ENCODE measurements around the gene NOP53. TPM values are rescaled to one million over a fixed set of nuclear protein-coding genes. Genes with fewer than 3 reads are reported as not detected.

The NOP53 gene
- total and polyA plus RNA-seq, 2 of the 13 experiments (the other 11 are each of a cell fraction or from before 2014, with no cell fraction given) = 53.9 to 141 TPM

DNA sequence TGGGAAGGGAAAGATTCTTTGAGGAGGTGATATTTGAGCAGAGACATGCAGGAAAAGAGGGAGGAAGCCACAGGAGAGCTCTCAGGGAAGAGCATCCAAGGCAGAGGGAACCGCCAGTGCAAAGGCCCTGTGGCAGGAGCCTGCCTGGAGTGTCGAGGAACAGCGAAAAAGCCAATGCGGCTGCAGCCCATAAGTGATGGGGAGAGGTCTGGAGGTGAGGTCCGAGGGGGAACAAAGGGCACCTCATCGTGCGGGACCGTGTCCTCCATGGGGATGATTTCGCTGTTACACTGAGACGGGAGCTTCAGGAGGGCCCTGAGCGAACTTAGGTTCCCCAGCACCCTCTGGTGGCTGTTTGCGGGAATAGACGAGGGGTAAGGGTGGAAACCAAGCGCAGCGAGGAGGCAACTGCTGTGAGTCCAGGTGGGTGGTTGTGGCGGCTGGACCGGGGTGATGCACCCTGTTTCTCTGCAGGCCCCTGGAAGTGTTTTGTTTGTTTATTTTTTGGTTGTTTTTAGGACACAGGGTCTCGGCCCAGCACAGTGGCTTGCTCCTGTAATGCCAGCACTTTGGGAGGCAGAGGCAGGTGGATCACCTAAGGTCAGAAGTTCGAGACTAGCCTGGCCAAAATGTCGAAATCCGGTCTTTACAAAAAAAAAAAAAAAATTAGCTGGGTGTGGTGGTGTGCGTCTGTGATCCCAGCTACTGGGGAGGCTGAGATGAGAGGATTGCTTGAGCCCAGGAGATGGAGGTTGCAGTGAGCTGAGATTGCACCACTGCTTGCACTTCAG, 38.0 kb upstream of the NOP53 start (continued):
- TF ChIP-seq, protein P1, sequence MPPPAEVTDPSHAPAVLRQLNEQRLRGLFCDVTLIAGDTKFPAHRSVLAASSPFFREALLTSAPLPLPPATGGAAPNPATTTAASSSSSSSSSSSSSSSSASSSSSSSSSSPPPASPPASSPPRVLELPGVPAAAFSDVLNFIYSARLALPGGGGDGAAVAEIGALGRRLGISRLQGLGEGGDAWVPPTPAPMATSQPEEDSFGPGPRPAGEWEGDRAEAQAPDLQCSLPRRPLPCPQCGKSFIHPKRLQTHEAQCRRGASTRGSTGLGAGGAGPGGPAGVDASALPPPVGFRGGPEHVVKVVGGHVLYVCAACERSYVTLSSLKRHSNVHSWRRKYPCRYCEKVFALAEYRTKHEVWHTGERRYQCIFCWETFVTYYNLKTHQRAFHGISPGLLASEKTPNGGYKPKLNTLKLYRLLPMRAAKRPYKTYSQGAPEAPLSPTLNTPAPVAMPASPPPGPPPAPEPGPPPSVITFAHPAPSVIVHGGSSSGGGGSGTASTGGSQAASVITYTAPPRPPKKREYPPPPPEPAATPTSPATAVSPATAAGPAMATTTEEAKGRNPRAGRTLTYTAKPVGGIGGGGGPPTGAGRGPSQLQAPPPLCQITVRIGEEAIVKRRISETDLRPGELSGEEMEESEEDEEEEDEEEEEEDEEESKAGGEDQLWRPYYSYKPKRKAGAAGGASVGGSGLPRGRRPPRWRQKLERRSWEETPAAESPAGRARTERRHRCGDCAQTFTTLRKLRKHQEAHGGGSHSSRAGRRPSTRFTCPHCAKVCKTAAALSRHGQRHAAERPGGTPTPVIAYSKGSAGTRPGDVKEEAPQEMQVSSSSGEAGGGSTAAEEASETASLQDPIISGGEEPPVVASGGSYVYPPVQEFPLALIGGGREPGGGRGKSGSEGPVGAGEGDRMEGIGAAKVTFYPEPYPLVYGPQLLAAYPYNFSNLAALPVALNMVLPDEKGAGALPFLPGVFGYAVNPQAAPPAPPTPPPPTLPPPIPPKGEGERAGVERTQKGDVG (CRISPR knock-in tag; IDR thresholded peaks at IDR 0.05; ENCODE audit: borderline replicate concordance) = no peak
- TF ChIP-seq HNRNPLL (IDR thresholded peaks at IDR 0.05; ENCODE audit: low read depth, low read length, poor library complexity, severe bottlenecking) = peak; percentile 20
- TF ChIP-seq, protein P2, sequence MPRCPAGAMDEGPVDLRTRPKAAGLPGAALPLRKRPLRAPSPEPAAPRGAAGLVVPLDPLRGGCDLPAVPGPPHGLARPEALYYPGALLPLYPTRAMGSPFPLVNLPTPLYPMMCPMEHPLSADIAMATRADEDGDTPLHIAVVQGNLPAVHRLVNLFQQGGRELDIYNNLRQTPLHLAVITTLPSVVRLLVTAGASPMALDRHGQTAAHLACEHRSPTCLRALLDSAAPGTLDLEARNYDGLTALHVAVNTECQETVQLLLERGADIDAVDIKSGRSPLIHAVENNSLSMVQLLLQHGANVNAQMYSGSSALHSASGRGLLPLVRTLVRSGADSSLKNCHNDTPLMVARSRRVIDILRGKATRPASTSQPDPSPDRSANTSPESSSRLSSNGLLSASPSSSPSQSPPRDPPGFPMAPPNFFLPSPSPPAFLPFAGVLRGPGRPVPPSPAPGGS (CRISPR knock-in tag; IDR thresholded peaks at IDR 0.05) = no peak
- TF ChIP-seq HNF4A (CRISPR knock-in tag; IDR thresholded peaks at IDR 0.05) = 0 out of 2 replicates have a peak, but pooled peaks have one; percentile 10
- no peak for TF ChIP-seq SNAI1 (CRISPR knock-in tag; IDR thresholded peaks at IDR 0.05; ENCODE audit: borderline replicate concordance)
- TF ChIP-seq, protein P3, sequence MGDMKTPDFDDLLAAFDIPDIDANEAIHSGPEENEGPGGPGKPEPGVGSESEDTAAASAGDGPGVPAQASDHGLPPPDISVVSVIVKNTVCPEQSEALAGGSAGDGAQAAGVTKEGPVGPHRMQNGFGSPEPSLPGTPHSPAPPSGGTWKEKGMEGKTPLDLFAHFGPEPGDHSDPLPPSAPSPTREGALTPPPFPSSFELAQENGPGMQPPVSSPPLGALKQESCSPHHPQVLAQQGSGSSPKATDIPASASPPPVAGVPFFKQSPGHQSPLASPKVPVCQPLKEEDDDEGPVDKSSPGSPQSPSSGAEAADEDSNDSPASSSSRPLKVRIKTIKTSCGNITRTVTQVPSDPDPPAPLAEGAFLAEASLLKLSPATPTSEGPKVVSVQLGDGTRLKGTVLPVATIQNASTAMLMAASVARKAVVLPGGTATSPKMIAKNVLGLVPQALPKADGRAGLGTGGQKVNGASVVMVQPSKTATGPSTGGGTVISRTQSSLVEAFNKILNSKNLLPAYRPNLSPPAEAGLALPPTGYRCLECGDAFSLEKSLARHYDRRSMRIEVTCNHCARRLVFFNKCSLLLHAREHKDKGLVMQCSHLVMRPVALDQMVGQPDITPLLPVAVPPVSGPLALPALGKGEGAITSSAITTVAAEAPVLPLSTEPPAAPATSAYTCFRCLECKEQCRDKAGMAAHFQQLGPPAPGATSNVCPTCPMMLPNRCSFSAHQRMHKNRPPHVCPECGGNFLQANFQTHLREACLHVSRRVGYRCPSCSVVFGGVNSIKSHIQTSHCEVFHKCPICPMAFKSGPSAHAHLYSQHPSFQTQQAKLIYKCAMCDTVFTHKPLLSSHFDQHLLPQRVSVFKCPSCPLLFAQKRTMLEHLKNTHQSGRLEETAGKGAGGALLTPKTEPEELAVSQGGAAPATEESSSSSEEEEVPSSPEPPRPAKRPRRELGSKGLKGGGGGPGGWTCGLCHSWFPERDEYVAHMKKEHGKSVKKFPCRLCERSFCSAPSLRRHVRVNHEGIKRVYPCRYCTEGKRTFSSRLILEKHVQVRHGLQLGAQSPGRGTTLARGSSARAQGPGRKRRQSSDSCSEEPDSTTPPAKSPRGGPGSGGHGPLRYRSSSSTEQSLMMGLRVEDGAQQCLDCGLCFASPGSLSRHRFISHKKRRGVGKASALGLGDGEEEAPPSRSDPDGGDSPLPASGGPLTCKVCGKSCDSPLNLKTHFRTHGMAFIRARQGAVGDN (CRISPR knock-in tag; IDR thresholded peaks at IDR 0.05) = peak; percentile 35; the same call in 1 of the 2 replicates
- no peak for TF ChIP-seq ZNF570 (CRISPR knock-in tag; IDR thresholded peaks at IDR 0.05; ENCODE audit: borderline replicate concordance)
- TF ChIP-seq MEF2D (CRISPR knock-in tag; IDR thresholded peaks at IDR 0.05) = no peak
- TF ChIP-seq KDM2A (CRISPR knock-in tag; IDR thresholded peaks at IDR 0.05; ENCODE audit: borderline replicate concordance, low read depth) = peak; percentile 54; the same call in 1 of the 2 replicates
- TF ChIP-seq, protein P4, sequence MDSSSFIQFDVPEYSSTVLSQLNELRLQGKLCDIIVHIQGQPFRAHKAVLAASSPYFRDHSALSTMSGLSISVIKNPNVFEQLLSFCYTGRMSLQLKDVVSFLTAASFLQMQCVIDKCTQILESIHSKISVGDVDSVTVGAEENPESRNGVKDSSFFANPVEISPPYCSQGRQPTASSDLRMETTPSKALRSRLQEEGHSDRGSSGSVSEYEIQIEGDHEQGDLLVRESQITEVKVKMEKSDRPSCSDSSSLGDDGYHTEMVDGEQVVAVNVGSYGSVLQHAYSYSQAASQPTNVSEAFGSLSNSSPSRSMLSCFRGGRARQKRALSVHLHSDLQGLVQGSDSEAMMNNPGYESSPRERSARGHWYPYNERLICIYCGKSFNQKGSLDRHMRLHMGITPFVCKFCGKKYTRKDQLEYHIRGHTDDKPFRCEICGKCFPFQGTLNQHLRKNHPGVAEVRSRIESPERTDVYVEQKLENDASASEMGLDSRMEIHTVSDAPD (CRISPR knock-in tag; IDR thresholded peaks at IDR 0.05) = no peak
- peak; percentile 41; the same call in 1 of the 2 replicates for TF ChIP-seq KDM1A (CRISPR knock-in tag; IDR thresholded peaks at IDR 0.05)
- TF ChIP-seq ZFY (CRISPR knock-in tag; IDR thresholded peaks at IDR 0.05) = peak; percentile 21; the same call in 1 of the 2 replicates
- 0 out of 2 replicates have a peak, but pooled peaks have one; percentile 51 for TF ChIP-seq NRL (CRISPR knock-in tag; IDR thresholded peaks at IDR 0.05; ENCODE audit: borderline replicate concordance)
- no peak for TF ChIP-seq ZNF841 (CRISPR knock-in tag; IDR thresholded peaks at IDR 0.05; ENCODE audit: borderline replicate concordance)
